Prostate gland (tissue), 2 donors: ENCODE results near the gene ZC3H10. TPM values are rescaled to one million over a fixed set of nuclear protein-coding genes. Genes with fewer than 3 reads are reported as not detected.

Experiments used
- DNase-seq: peaks from one replicate; pipeline ENCODE4 v3.0.0-alpha.2; 2019; ENCODE audit warnings: low spot score
- H3K27ac ChIP-seq, 2 donors: fragments of 200-600 bp; sonication (generic); 2 replicates each; pipeline ENCODE4 v1.5.1; 2017 to 2019
- H3K27me3 ChIP-seq: fragments of 200-600 bp; sonication (generic); replicated peaks from 2 replicates; pipeline ENCODE4 v1.5.1; 2019; ENCODE audit not compliant: insufficient read depth
- H3K36me3 ChIP-seq, 2 donors: fragments of 200-600 bp; sonication (generic); 1 replicate in 1 of 2; 2 replicates in 1 of 2; pipeline versions ENCODE4 v1.5.1 to v1.8.1; 2017 to 2019
- H3K4me1 ChIP-seq: fragments of 200-600 bp; sonication (generic); replicated peaks from 2 replicates; pipeline ENCODE4 v1.5.1; 2019
- H3K4me3 ChIP-seq, 2 donors: fragments of 200-600 bp; sonication (generic); 2 replicates each; pipeline ENCODE4 v1.5.1; 2017 to 2019
- H3K9me3 ChIP-seq: fragments of 200-600 bp; sonication (generic); 2 replicates; pipeline ENCODE4 v1.5.1; 2017
- POLR2A ChIP-seq: fragments of 450-650 bp; IDR thresholded peaks from one replicate; pipeline ENCODE4 v1.6.1; 2016; ENCODE audit warnings: antibody characterized with exemption, mild to moderate bottlenecking
- POLR2AphosphoS5 ChIP-seq: sonication (generic); formaldehyde crosslinking; IDR thresholded peaks from one replicate; pipeline ENCODE4 v1.6.1; 2017; ENCODE audit warnings: antibody characterized with exemption
- WGBS: methylation state at CpG from one replicate; pipeline ENCODE4 v1.1.5; 2018; 5-methylcytosine and 5-hydroxymethylcytosine counted together
- intact Hi-C: fragments of 100-400 bp; cut with DNase I; formaldehyde crosslinking; loops from one replicate; pipeline ENCODE4 v1.14.2; 2022
- total RNA-seq, 2 donors: library from RNA; depleted of rRNA; stranded (reverse); fragments of >200 nt; gene quantifications; one replicate each; pipeline ENCODE4 v1.1.0, GENCODE V29; 2016
- TF ChIP-seq, protein P1 (sequence below), 4 experiments: fragments of 200-600 bp in 2 of 4; fragments of 450-650 bp in 2 of 4; sonication (generic) in 2 of 4; IDR thresholded peaks; 1 replicate in 3 of 4; 2 replicates in 1 of 4; pipeline ENCODE4 v1.5.1; 2016 to 2019; ENCODE audit warnings: antibody characterized with exemption in 4 of 4, mild to moderate bottlenecking in 2 of 4, moderate library complexity in 2 of 4

Gene ZC3H10
- total RNA-seq, 2 donors from 2014 or later = 4.6 to 9.1 TPM

DNA sequence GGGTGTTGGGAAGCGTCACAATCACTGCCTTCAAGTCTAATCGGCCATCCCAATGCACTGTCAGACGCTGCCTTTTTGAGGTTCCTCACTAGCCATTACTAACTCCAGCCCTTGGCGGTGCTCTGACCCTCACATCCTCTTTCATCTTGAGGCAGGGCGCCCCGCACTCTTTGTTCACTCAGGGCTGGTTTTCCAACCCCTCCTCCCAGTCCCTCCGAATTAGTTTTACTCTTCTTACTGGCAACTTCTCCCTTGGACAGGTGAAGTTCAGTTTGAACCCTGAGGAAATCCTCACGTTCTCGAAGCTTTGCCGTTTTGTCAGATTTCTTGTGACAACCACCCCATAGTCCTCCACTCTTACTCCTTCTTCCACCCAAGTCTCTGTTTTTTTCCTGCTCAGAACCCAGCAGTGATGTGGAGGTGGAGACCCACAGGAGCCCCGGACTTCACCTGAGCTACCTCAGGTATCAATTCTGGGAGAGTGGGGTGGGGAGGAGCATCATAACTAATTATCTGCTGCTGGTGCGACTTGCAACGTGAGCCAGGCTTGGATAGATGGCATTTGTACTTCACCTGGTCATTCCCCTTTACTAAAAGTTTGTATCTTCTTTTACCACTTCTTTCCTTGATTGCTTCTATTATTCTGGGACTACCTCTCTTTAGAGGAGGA is 757 bp downstream of the ZC3H10 start:
- intact Hi-C loops = loop anchor here (1.0 to 5.0 kb wide), 3 partner anchors 38 to 106 kb away; partner anchors contain the start of genes MYL6 and NABP2
- Histone ChIP-seq H3K36me3 (no peaks in the 10 kb centered on the region), H3K9me3 (no peaks in the 10 kb centered on the region), H3K4me1 (peaks cover 8% of the 10 kb centered on the region), H3K4me3 (peak overlapping the region; percentile 61), H3K27ac (peak overlapping the region; percentile 93 to 97), H3K27me3 (no peaks in the 10 kb centered on the region)
- TF ChIP-seq, protein P1, sequence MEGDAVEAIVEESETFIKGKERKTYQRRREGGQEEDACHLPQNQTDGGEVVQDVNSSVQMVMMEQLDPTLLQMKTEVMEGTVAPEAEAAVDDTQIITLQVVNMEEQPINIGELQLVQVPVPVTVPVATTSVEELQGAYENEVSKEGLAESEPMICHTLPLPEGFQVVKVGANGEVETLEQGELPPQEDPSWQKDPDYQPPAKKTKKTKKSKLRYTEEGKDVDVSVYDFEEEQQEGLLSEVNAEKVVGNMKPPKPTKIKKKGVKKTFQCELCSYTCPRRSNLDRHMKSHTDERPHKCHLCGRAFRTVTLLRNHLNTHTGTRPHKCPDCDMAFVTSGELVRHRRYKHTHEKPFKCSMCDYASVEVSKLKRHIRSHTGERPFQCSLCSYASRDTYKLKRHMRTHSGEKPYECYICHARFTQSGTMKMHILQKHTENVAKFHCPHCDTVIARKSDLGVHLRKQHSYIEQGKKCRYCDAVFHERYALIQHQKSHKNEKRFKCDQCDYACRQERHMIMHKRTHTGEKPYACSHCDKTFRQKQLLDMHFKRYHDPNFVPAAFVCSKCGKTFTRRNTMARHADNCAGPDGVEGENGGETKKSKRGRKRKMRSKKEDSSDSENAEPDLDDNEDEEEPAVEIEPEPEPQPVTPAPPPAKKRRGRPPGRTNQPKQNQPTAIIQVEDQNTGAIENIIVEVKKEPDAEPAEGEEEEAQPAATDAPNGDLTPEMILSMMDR (IDR thresholded peaks at IDR 0.05) = no peak
- TF ChIP-seq POLR2AphosphoS5 = no peak
- no peak for TF ChIP-seq POLR2A
- DNase-seq = no peak
- 6% methylated on average over 13 of the region's 13 CpGs for WGBS

DNA sequence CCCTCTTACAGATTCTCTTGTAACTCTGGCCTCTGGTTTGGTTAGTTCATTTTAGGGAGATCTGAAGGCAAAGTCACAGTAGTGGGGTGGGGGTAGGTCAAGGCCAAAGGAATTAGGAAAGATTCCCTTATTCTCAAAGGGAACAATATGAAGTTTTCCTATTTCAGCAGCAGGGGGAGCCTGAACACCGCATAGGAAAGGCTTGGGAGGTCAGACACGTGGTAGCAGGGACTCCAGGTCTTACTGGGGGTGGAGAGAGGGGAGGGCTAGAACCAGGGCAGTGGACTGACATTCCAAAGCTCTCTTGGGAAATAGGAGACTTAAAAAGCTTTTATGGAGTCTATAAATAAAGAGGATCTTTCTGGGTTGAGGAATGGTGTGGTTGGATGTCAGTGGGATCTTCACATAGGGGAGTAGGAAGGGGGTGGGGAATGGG is 1.3 kb downstream of the ZC3H10 start:
- intact Hi-C loops = loop anchor here (1.0 to 5.0 kb wide), 3 partner anchors 38 to 105 kb away; partner anchors contain the start of genes MYL6 and NABP2
- peak overlapping the region in 1 of 2 donors; percentile 61 for H3K4me3 ChIP-seq
- 0% methylated on average over 2 of the region's 2 CpGs for WGBS
- H3K4me1 ChIP-seq = peaks cover 8% of the 10 kb centered on the region
- no peaks in the 10 kb centered on the region for H3K36me3 ChIP-seq
- H3K9me3 ChIP-seq = no peaks in the 10 kb centered on the region
- peak overlapping the region; percentile 93 to 97 for H3K27ac ChIP-seq
- no peak for TF ChIP-seq POLR2A
- peak; percentile 85 for TF ChIP-seq POLR2AphosphoS5
- TF ChIP-seq, protein P1 (IDR thresholded peaks at IDR 0.05) = peak; percentile 66 to 95 (median 80)
- DNase-seq = peak; percentile 68
- no peaks in the 10 kb centered on the region for H3K27me3 ChIP-seq

DNA sequence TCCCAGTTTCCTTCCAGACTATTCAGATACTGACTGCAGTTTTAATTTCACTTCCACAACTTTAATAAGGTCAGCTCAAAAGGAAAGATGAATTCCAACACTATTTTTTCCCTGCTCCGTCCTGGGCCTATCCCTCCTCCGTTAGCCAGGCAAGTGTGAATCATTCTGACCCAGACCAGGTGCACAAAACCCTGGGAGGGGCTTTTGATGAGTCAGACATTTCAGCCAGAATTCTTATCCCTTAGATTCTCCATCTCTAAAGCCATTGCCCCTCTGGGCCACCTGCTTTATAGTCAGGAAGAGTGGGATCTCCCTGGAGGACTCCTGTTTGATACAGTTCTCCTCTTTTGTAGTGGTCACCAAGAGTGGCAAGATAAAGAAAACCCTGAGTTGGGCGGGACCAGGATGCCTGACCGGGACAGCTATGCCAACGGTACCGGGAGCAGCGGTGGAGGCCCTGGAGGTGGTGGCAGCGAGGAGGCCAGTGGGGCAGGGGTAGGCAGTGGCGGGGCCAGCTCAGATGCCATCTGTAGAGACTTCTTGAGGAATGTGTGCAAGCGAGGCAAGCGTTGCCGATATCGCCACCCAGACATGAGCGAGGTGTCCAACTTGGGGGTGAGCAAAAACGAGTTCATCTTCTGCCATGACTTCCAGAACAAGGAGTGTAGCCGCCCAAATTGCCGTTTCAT is 2.2 kb downstream of the ZC3H10 start:
- TF ChIP-seq POLR2AphosphoS5 (no peak), POLR2A (no peak)
- TF ChIP-seq, protein P1 (IDR thresholded peaks at IDR 0.05) = no peak
- Histone ChIP-seq H3K9me3 (no peaks in the 10 kb centered on the region), H3K27ac (peak overlapping the region; percentile 93 to 97), H3K4me1 (peaks cover 8% of the 10 kb centered on the region), H3K36me3 (no peaks in the 10 kb centered on the region), H3K4me3 (no peak overlapping the region), H3K27me3 (no peaks in the 10 kb centered on the region)
- DNase-seq = no peak
- 85% methylated on average over 17 of the region's 17 CpGs for WGBS
- intact Hi-C loops = no loop called here

DNA sequence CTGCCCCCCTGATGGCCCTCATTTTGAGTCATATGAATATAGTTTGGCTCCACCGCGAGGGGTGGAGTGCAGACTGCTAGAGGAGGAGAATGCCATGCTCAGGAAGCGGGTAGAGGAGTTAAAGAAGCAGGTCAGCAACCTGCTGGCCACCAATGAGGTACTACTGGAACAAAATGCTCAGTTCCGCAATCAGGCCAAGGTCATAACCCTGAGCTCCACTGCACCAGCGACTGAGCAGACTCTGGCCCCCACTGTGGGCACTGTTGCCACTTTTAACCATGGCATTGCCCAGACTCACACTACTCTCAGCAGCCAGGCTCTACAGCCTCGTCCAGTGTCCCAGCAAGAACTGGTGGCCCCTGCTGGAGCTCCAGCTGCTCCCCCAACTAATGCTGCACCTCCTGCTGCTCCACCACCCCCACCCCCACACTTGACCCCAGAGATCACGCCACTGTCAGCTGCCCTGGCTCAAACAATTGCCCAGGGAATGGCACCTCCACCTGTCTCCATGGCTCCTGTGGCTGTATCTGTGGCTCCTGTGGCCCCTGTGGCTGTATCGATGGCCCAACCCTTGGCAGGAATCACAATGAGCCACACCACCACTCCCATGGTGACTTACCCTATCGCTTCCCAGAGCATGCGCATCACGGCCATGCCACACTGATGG is 3.3 kb downstream of the ZC3H10 start:
- Histone ChIP-seq H3K36me3 (no peaks in the 10 kb centered on the region), H3K4me1 (peaks cover 10% of the 10 kb centered on the region), H3K4me3 (no peak overlapping the region), H3K9me3 (no peaks in the 10 kb centered on the region), H3K27ac (no peak overlapping the region), H3K27me3 (no peaks in the 10 kb centered on the region)
- 83% methylated on average over 7 of the region's 11 CpGs for WGBS
- no peak for DNase-seq
- TF ChIP-seq, protein P1 (IDR thresholded peaks at IDR 0.05) = no peak
- TF ChIP-seq POLR2AphosphoS5 (no peak), POLR2A (no peak)
- intact Hi-C loops = no loop called here
